SKM-1 (cell line): Measurements from ENCODE around the gene SLC2A2.

Source experiments
- DNase-seq: peaks from one replicate; lab custom pipeline; 2025; ENCODE audit not compliant: unreplicated experiment; lab: John Stamatoyannopoulos, UW

Gene SLC2A2

GRCh38 chr3:171026597-171027293 lies at the start of gene SLC2A2:
SLC2A2 (minus strand) TSS chr3:171026720; CDS start chr3:171026670, 50 bp downstream.
- no peak for DNase-seq

- DNase-seq: no peak
Observed at GRCh38 chr3:171072432-171072831, 45.9 kb upstream of the SLC2A2 start.

- no peak for DNase-seq
Observed at GRCh38 chr3:171068658-171069057, 42.1 kb upstream of the SLC2A2 start.

- no peak for DNase-seq
Observed at GRCh38 chr3:171066206-171066605, 39.7 kb upstream of the SLC2A2 start.

GRCh38 chr3:171065732-171066131 lies 39.2 kb upstream of the SLC2A2 start:
- no peak for DNase-seq

GRCh38 chr3:171064461-171064860 lies 37.9 kb upstream of the SLC2A2 start:
- no peak for DNase-seq

- DNase-seq: no peak
Observed at GRCh38 chr3:171061749-171062148, 35.2 kb upstream of the SLC2A2 start.

GRCh38 chr3:171059978-171060377 lies 33.5 kb upstream of the SLC2A2 start:
- DNase-seq: no peak

GRCh38 chr3:171058873-171059603 lies 32.5 kb upstream of the SLC2A2 start:
- DNase-seq: no peak

GRCh38 chr3:171058058-171058457 lies 31.5 kb upstream of the SLC2A2 start:
- no peak for DNase-seq

- DNase-seq: no peak
Observed at GRCh38 chr3:171057072-171057471, 30.6 kb upstream of the SLC2A2 start.

GRCh38 chr3:171056528-171056927 lies 30.0 kb upstream of the SLC2A2 start:
- DNase-seq: no peak

GRCh38 chr3:171055336-171056178 lies 29.0 kb upstream of the SLC2A2 start:
- no peak for DNase-seq

- no peak for DNase-seq
Observed at GRCh38 chr3:171054921-171055320, 28.4 kb upstream of the SLC2A2 start.

GRCh38 chr3:171054231-171054630 lies 27.7 kb upstream of the SLC2A2 start:
- no peak for DNase-seq

- peak; percentile 14 for DNase-seq
Observed at GRCh38 chr3:171049861-171050444, 23.4 kb upstream of the SLC2A2 start.

- no peak for DNase-seq
Observed at GRCh38 chr3:171046760-171047159, 20.2 kb upstream of the SLC2A2 start.

GRCh38 chr3:171044835-171045793 lies 18.6 kb upstream of the SLC2A2 start:
- DNase-seq: no peak

GRCh38 chr3:171044384-171044783 lies 17.9 kb upstream of the SLC2A2 start:
- DNase-seq: no peak

- DNase-seq: no peak
Observed at GRCh38 chr3:171039674-171040073, 13.2 kb upstream of the SLC2A2 start.
